GM06990 (cell line): ENCODE measurements around the gene ACTL8.

Experiments used
- DNase-seq: peaks from one replicate; pipeline ENCODE4 v3.0.0-alpha.2; 2011; ENCODE audit not compliant: insufficient read length; ENCODE audit errors: extremely low read depth
- H3K27me3 ChIP-seq: replicated peaks from 2 replicates; pipeline ENCODE4 v1.6.0; 2011; ENCODE audit warnings: low read length; ENCODE audit not compliant: control insufficient read depth, insufficient read depth
- H3K36me3 ChIP-seq: 2 replicates; pipeline ENCODE4 v1.5.1; 2011; ENCODE audit warnings: low read length; ENCODE audit not compliant: control insufficient read depth, insufficient read depth
- H3K4me3 ChIP-seq: replicated peaks from 2 replicates; pipeline ENCODE4 v1.5.1; 2011; ENCODE audit warnings: low read depth, mild to moderate bottlenecking, control low read depth, low read length
- TF ChIP-seq, protein P1 (sequence below): IDR thresholded peaks from 2 replicates; pipeline ENCODE4 v1.5.1; 2011; ENCODE audit warnings: low read length, control low read depth, mild to moderate bottlenecking, inconsistent platforms; ENCODE audit not compliant: insufficient read depth, poor library complexity, severe bottlenecking

The ACTL8 gene

DNA sequence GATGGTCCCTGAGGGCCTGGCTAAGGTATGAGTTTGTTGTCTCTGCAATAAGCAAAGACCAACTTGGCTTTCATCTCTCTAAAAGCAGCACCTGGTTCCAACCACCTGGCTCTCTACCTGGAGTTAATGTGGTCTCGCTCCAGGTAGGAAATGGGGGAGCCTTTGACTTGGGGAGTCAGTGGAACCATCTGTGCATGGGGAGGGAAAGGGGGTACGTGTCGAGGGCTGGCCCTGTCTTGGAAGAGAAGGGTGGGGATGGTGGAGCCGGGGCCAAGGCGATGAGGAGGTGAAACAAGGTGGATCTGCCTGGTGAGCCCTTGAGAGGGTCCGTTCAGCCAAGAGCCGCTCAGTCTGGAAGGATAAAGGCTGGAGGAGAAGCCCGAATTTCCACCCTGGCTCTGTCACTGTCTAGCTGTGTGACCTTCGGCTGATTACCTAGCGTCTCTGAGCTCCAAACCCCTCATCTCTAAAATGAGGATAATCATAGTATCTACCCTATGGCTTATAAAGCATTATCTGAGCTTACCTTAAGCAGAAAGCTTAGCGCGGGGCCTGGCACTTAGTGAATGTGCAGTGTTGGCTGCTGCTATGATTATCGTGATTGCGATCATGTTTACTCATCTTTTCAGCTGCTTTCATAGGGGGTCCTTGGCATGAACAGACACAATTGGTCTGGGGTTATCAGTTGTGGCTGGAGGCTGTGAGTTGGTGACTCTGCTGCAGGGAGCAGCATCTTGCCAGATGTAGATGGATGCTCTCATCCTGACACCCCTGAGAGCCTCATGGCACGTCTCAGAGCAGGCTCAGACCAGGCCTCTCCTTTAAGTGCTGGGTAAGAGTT lies 78.7 kb downstream of the ACTL8 start:
- TF ChIP-seq, protein P1, sequence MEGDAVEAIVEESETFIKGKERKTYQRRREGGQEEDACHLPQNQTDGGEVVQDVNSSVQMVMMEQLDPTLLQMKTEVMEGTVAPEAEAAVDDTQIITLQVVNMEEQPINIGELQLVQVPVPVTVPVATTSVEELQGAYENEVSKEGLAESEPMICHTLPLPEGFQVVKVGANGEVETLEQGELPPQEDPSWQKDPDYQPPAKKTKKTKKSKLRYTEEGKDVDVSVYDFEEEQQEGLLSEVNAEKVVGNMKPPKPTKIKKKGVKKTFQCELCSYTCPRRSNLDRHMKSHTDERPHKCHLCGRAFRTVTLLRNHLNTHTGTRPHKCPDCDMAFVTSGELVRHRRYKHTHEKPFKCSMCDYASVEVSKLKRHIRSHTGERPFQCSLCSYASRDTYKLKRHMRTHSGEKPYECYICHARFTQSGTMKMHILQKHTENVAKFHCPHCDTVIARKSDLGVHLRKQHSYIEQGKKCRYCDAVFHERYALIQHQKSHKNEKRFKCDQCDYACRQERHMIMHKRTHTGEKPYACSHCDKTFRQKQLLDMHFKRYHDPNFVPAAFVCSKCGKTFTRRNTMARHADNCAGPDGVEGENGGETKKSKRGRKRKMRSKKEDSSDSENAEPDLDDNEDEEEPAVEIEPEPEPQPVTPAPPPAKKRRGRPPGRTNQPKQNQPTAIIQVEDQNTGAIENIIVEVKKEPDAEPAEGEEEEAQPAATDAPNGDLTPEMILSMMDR, result no peak
- H3K4me3 ChIP-seq, result no peak overlapping the region
- no peaks in the 10 kb centered on the region; the same call in none of the 2 replicates for H3K27me3 ChIP-seq
- no peak for DNase-seq
- no peaks in the 10 kb centered on the region for H3K36me3 ChIP-seq

DNA sequence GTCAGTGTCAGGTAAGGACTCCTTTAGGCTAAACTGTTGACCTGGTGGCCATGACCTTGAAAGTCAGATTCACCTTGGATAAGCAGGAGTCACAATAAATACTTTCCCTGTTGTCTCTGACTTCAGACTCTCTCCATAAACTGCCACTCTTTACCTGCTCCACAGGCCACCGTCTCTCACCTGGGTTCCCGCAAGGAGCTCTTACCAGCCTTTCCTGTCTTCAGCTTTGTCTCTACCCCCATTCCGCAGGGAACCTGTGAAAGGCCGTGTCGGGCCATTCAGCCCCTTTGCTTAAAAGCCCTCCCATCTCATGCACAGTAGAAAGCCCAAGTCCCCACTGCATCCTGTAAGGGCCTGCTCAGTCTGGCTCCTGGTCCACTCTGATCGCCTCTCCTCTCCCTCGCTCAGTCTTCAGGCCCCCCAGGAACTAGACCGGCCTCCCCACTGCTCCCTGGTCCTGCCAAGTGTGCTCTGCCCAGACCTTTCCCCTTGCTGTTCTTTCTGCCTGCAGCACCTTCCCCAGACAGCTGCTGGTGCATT lies 79.5 kb downstream of the ACTL8 start:
- no peak for DNase-seq
- TF ChIP-seq, protein P1, result no peak

DNA sequence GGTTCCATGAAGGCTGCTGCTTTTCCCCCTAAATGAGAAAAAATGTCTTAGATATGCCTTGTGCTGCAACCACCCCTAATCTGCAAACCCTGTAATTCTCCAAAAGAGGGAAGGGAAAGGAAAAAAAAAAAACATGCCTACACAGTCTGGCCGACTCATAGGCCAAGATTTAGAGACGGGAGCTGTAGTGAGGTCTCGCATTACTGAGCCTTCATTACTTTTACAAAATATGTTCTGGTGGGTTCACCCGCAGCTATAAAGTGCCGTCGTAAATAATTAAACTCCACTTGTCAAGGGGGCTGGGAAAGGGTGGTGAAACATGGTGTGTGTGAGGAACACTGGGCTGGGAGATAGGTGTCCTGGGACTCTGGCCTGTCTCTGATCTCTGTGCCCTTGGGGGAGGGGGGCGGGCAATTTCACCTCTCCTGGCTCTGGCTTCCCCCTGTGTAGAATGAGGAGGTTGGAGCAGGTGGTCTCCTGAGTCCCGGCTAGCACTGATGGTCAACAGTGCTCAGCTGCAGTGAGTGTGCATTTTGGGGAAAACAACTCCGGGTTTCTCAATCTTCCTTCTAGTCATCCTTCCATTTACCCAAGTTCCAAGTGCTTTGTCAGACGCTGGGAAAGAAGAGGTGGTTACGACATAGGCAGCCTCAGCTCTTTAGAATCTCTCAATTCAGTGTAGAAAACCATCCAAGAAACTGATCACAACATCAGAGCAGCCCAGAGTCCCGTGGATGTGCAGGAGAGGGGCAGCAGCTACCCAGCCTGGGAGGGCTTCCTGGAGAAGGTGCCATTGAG lies 82.3 kb downstream of the ACTL8 start:
- DNase-seq, result no peak
- H3K36me3 ChIP-seq, result no peaks in the 10 kb centered on the region
- no peaks in the 10 kb centered on the region; the same call in none of the 2 replicates for H3K27me3 ChIP-seq
- TF ChIP-seq, protein P1, result no peak
- H3K4me3 ChIP-seq, result no peak overlapping the region

More for the DNA sequence above, 79.5 kb downstream of the ACTL8 start:
- Histone ChIP-seq H3K4me3 (no peak overlapping the region), H3K27me3 (no peaks in the 10 kb centered on the region; the same call in none of the 2 replicates), H3K36me3 (no peaks in the 10 kb centered on the region)

DNA sequence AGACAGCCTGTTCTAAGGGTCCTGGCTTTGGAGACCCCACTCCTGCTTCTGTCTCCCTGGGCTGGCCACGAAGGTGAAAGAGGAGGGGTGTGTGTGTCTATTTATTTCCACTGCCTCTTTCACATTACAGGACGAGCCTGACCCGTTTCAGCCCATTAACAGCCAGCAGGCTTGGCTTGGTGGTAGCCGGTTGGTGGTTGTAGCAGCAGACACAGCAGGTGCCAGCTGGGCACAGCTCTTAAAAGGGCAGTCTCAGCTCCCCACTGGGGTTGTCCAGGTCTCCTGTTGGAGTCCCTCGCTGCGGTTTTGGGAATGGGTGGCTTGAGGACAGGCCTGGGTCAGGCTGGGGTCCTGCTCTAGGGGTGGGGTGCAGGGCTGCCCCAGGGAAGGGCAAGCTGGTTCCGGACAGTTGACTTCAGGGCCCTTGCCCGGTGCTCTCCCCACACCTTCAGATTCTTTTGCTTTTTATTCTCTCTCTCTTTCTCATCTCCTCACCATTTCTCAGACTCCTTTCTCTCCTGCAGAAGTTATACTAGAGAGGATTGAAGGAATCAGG lies 84.6 kb downstream of the ACTL8 start:
- TF ChIP-seq, protein P1, result no peak
- DNase-seq, result no peak
- Histone ChIP-seq H3K36me3 (no peaks in the 10 kb centered on the region), H3K4me3 (no peak overlapping the region), H3K27me3 (no peaks in the 10 kb centered on the region; the same call in none of the 2 replicates)

DNA sequence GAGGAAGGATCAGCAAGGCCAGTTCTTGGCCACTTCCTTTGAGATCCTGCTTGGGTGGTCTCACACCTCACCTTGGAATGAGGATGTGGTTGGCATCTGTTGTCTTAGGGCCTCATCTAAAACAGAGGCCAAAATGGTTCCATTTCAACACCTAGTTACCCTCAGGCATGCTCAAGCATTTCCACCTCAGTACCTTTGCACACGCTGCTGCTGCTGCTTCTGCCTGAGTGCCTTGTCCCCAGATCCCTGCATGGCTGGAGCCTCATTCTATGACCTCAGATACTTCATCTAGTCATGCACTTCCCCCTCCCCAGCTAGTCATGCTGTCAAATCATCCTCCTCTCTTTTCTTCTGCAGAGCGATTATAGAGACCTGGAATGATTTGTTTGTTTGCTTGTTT lies 86.8 kb downstream of the ACTL8 start:
- no peak overlapping the region for H3K4me3 ChIP-seq
- TF ChIP-seq, protein P1, result no peak
- no peaks in the 10 kb centered on the region; the same call in none of the 2 replicates for H3K27me3 ChIP-seq
- DNase-seq, result no peak
- H3K36me3 ChIP-seq, result no peaks in the 10 kb centered on the region
